IgD-negative memory B cell (primary cell): ENCODE data around the gene CCDC27. TPM values are rescaled to one million over a fixed set of nuclear protein-coding genes. Genes with fewer than 3 reads are reported as not detected.
A peak's percentile ranks its signal among the peaks of the same experiment; 100 is the strongest.

ENCODE experiments used
- H3K27ac Mint-ChIP-seq, 3 donors: one replicate each; pipeline ENCODE4 v1.8.0; 2020 to 2022; ENCODE audit warnings: mild to moderate bottlenecking in 3 of 3, mixed read lengths in 3 of 3, moderate library complexity in 1 of 3
- H3K27me3 Mint-ChIP-seq: one replicate; pipeline ENCODE4 v1.8.0; 2021; ENCODE audit warnings: mixed read lengths
- H3K36me3 Mint-ChIP-seq: one replicate; pipeline ENCODE4 v1.8.0; 2020; ENCODE audit warnings: mild to moderate bottlenecking, mixed read lengths
- H3K4me1 Mint-ChIP-seq, 3 donors: one replicate each; pipeline ENCODE4 v1.8.0; 2020 to 2022; ENCODE audit warnings: mixed read lengths in 3 of 3, mild to moderate bottlenecking in 1 of 3
- H3K4me3 Mint-ChIP-seq, 4 donors: one replicate each; pipeline ENCODE4 v1.8.0; 2020 to 2022; ENCODE audit warnings: mild to moderate bottlenecking in 4 of 4, mixed read lengths in 4 of 4, moderate library complexity in 3 of 4
- H3K9me3 Mint-ChIP-seq, 3 donors: one replicate each; pipeline ENCODE4 v1.8.0; 2020 to 2021; ENCODE audit warnings: mixed read lengths in 3 of 3, mild to moderate bottlenecking in 1 of 3
- polyA plus RNA-seq: library from polyadenylated mRNA; unstranded; fragments of 300-500 nt; fragmentation: Illumina TruSeq; gene quantifications from one replicate; pipeline ENCODE4 v1.2.3, GENCODE V29; 2021

Gene CCDC27
- polyA plus RNA-seq, 1 donor from 2014 or later, result not detected

DNA sequence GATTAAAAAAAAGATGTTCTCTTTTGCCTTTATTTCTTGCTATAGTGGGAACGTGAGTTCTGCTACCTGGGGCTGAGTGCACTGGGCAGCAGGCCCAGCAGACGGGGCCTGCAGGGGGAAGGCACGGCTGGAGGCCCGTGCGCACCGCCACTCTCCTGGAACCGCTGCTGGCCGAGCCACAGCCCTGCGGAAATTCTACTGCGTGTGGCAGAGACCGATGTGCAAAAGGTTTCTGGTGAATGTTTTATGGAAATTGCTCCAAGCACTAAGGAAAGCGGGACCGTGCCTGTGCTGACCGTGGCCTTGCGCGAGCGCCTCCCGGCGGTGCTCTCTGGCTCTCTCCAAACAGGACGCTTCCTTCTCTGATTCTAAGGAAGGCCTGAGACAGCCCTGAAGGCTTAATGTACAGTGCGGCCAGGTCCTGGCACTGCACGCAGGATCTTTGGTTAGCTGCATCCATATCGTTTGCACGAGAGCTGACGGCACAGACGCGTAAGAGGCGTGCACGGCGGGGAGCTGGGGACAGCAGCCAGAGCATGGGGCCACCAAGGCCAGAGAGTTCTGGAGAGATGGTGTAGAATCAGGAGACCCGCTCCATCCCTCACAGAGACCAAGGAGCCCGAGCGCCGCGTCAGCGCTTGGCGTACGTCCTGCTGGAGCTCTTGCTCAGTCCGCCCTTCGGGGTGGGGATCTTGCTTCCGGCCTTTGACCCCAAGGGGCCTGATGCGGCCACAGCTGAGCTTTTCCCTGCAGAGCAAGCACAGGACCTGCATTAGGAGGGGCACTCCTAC is 62.7 kb downstream of the CCDC27 start:
- peaks cover 2% of the 10 kb centered on the region for H3K36me3 Mint-ChIP-seq
- peaks cover 2% of the 10 kb centered on the region for H3K27me3 Mint-ChIP-seq
- no peak overlapping the region for H3K4me3 Mint-ChIP-seq
- no peaks in the 10 kb centered on the region for H3K4me1 Mint-ChIP-seq
- H3K27ac Mint-ChIP-seq, result no peak overlapping the region
- no peaks in the 10 kb centered on the region for H3K9me3 Mint-ChIP-seq

DNA sequence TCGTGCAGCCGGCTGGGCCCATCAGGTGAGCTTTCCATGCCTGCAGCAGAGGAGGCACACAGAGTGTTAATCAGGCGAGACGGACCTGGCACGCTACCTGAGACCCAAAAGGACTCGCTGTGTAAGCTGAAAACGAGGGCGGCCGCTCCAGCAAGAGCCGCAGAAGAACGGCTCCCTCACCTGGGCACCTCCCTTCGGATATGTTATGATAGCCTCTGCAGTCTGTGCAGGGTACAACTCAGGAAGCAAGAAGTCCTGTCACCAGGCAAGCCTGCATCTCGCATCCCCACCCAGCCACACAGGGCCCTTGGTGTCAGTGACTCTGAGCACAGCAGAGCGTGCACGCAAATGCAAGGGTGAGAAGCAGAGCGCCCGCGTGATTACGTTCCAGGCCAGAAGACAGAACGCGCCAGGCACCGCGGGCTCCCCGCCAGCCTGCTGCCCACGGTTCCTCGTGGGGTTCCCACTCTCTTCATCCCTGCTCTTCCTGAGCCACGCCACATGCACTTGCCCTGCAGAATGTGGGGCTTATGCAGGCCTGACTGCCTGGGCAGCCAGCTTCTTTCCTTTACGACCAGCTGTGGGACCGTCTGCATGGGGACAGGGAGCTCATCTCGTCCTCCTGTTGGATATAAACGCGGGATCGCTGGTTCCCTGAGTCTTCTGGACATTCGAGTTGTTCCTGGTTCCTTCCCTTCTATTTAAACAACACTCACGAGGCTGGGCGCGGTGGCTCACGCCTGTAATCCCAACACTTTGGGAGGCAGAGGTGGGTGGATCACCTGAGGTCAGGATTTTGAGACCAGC is 64.3 kb downstream of the CCDC27 start:
- H3K27me3 Mint-ChIP-seq, result no peaks in the 10 kb centered on the region
- H3K4me1 Mint-ChIP-seq, result no peaks in the 10 kb centered on the region

DNA sequence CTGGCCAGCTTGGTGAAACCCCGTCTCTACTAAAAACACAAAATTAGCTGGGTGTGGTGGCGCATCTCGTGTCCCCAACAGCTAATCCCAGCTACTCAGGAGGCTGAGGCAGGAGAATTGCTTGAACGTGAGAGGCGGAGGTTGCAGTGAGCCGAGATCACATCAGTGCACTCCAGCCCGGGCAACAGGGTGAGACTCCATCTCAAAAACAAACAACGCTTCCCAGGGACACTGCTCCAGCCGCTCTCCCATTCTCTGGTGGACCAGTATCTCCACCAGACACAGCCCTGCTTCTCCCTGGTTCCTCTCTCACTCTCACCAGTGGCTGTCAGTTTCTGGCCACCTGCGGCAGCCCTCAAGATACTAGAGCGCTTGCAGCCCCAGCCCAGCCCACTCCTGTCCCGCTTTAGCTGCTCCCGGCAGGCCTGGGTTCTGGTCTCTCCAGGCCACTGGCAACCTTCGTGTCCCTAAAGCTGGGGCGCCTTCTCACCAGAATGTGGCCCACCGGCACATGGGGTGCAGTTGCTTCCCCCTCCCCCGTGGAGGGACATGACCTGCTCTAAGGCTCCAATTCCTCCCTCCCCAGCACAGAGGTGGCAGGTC is 65.0 kb downstream of the CCDC27 start:
- Mint-ChIP-seq H3K36me3 (peaks cover 2% of the 10 kb centered on the region), H3K27me3 (no peaks in the 10 kb centered on the region), H3K27ac (no peak overlapping the region), H3K9me3 (no peaks in the 10 kb centered on the region), H3K4me3 (no peak overlapping the region), H3K4me1 (no peaks in the 10 kb centered on the region)

More for the DNA sequence above, 64.3 kb downstream of the CCDC27 start:
- Mint-ChIP-seq H3K4me3 (peak overlapping the region in 1 of 4 donors; percentile 43), H3K9me3 (no peaks in the 10 kb centered on the region), H3K27ac (no peak overlapping the region), H3K36me3 (peaks cover 2% of the 10 kb centered on the region)

DNA sequence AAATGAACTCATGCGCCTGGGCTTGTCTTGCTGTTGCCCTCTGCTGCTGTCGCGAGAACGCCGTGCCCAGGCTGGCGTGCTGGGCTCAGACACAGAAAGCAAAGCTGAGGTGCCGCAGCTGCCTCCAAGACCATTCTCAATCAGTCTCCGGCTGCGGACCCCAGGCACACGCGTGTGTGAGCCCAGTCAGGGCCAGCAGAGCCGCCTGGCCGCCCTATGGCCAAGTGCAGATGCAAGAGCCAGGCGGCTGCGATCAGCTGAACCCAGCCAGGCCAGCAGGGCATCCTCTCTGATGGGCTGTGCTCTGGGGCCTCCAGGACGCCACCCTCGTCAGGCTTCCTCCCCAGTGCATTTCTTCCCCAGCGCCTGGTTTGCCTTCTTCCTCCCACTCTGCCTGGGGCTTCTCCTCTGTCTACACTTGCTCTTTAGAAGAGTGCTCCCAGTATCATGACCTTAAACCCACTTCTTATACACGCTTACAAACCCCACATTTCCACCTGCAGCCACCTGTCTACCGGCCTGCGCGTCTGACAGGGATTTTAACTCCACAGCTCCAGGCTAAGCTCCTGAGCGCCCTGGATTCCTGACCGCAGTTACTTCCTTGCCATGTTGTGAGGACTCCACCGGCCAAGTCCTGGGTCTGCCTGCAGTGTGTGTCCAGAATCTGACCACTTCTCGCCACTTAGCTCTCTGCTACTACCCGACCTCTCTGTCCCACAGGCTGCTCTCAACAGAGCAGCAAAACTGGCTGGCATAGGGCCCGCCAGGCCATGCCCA is 65.8 kb downstream of the CCDC27 start:
- Mint-ChIP-seq H3K36me3 (peaks cover 2% of the 10 kb centered on the region), H3K4me1 (peaks cover 0 to 1% (median 0%) of the 10 kb centered on the region in 3 donors), H3K9me3 (no peaks in the 10 kb centered on the region), H3K27me3 (no peaks in the 10 kb centered on the region), H3K27ac (no peak overlapping the region), H3K4me3 (no peak overlapping the region)

DNA sequence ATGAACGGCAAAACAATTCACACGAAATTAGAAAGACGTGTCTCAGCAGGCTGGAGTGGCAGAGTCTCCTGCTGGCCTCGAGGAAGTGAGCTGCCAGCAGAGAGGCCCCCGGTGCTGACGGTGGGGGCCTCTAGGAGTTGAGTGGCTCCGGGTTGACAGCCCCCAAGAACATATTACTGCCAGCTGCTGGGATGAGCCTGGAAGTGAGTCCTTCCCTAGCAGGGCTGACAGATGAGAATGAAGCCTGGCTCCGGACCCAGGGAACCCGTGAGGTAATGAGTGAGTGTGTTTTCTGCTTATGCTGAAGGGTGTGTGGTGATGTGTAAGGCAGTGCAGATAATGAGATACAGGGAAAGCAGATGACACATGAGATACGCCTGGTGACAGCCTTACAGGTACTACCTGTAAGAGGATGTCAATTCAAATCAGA is 67.5 kb downstream of the CCDC27 start:
- no peak overlapping the region for H3K4me3 Mint-ChIP-seq
- peaks cover 4% of the 10 kb centered on the region for H3K36me3 Mint-ChIP-seq
- peaks cover 0 to 1% (median 0%) of the 10 kb centered on the region in 3 donors for H3K4me1 Mint-ChIP-seq

DNA sequence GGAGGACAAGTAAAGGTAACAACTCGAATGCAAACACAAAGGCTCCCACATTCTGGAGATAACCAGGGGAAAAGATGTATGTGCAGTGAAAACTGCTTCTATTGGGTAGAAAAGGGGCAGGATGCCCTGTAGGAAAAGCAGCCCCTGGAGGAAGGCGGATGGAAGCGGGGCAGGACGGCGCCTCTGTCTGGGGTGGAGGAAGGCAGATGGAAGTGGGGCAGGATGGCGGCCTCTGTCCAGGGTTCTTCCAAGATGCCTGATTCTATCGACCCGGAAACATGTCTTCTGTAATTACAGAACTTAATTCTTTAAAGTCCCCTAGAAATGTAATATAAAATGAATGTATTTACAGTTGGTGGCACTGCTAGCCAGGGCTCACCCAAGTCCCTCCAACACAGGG is 68.1 kb downstream of the CCDC27 start:
- Mint-ChIP-seq H3K4me1 (peaks cover 0 to 1% (median 0%) of the 10 kb centered on the region in 3 donors), H3K4me3 (no peak overlapping the region), H3K27me3 (no peaks in the 10 kb centered on the region), H3K36me3 (peaks cover 4% of the 10 kb centered on the region), H3K27ac (no peak overlapping the region), H3K9me3 (no peaks in the 10 kb centered on the region)

More for the DNA sequence above, 67.5 kb downstream of the CCDC27 start:
- Mint-ChIP-seq H3K9me3 (no peaks in the 10 kb centered on the region), H3K27me3 (no peaks in the 10 kb centered on the region), H3K27ac (no peak overlapping the region)

DNA sequence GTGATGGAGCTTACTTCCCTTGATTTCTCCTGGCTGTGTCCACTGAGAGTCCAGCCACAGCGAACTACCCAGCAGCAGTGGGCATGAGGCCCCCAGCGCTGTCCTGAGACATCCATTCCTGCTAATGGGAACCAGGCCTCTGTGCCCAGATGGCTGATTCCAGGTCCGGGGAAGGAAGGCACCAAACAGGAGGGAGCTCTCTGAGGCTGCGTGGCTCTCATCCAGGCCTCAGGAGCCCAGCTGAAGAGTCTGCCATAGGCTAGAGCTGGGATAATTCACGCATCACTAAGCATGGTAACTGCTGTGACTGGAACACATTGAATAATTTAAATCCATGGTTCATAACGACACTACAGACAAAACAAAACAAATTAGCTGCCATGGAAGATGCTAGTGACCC is 68.8 kb downstream of the CCDC27 start:
- H3K36me3 Mint-ChIP-seq, result peaks cover 4% of the 10 kb centered on the region
- no peaks in the 10 kb centered on the region for H3K9me3 Mint-ChIP-seq
- H3K4me1 Mint-ChIP-seq, result peaks cover 0 to 1% (median 0%) of the 10 kb centered on the region in 3 donors
- no peak overlapping the region for H3K27ac Mint-ChIP-seq
- no peaks in the 10 kb centered on the region for H3K27me3 Mint-ChIP-seq
- H3K4me3 Mint-ChIP-seq, result no peak overlapping the region

Other genes starting within 250 kb of the CCDC27 start
- gene MEGF6, start 140.9 kb upstream of the CCDC27 start, polyA plus RNA-seq, result 2.3 TPM
- 37.8 TPM for gene TPRG1L, start 127.4 kb upstream of the CCDC27 start, polyA plus RNA-seq
- gene WRAP73, start 102.3 kb upstream of the CCDC27 start, polyA plus RNA-seq, result 29.7 TPM
- 0.88 TPM for gene TP73, start 99.9 kb upstream of the CCDC27 start, polyA plus RNA-seq
- gene SMIM1, start 20.3 kb downstream of the CCDC27 start, polyA plus RNA-seq, result not detected
- gene LRRC47, start 44.0 kb downstream of the CCDC27 start, polyA plus RNA-seq, result 21.4 TPM
- 18.3 TPM for gene CEP104, start 104.8 kb downstream of the CCDC27 start, polyA plus RNA-seq
- gene DFFB, start 105.0 kb downstream of the CCDC27 start, polyA plus RNA-seq, result 7.1 TPM
- 29.4 TPM for gene C1orf174, start 147.8 kb downstream of the CCDC27 start, polyA plus RNA-seq